DND-41 (cell line): ENCODE measurements around the gene RNF167.
A peak's percentile ranks its signal among the peaks of the same experiment; 100 is the strongest.

ENCODE experiments used
- ATAC-seq: fragments of 200-7000 bp; cut with Tn5 transposase; 3 replicates; pipeline ENCODE4 v1.9.1; 2021; ENCODE audit warnings: low read depth; ENCODE audit not compliant: insufficient read depth
- DNase-seq: peaks from one replicate; pipeline ENCODE4 v3.0.0-alpha.2; 2020
- H2AFZ ChIP-seq: 2 replicates; pipeline ENCODE4 v1.6.0; 2012; ENCODE audit warnings: low read depth, low read length
- H3K27ac ChIP-seq: 2 replicates; pipeline ENCODE4 v1.5.1; 2012; ENCODE audit warnings: low read length, inconsistent platforms
- H3K27me3 ChIP-seq: fragments of 200-600 bp; sonication (generic); 2 replicates; pipeline ENCODE4 v1.6.0; 2012; ENCODE audit warnings: low read length, mild to moderate bottlenecking, inconsistent platforms; ENCODE audit not compliant: insufficient read depth, poor library complexity
- H3K36me3 ChIP-seq: 2 replicates; pipeline ENCODE4 v1.5.1; 2012; ENCODE audit warnings: low read length, inconsistent platforms; ENCODE audit not compliant: insufficient read depth
- H3K4me1 ChIP-seq: 2 replicates; pipeline ENCODE4 v1.5.1; 2012; ENCODE audit warnings: mild to moderate bottlenecking, low read length; ENCODE audit not compliant: insufficient read depth
- H3K4me2 ChIP-seq: 2 replicates; pipeline ENCODE4 v1.6.0; 2012; ENCODE audit warnings: mild to moderate bottlenecking, moderate library complexity, low read length, inconsistent platforms; ENCODE audit not compliant: insufficient read depth
- H3K4me3 ChIP-seq, 2 experiments: fragments of 200-600 bp in 1 of 2; shearing (Covaris generic) in 1 of 2; 2 replicates each; pipeline ENCODE4 v1.5.1; 2012 to 2016; ENCODE audit warnings: inconsistent platforms in 2 of 2, low read length in 2 of 2, mild to moderate bottlenecking in 2 of 2, low read depth in 1 of 2, moderate library complexity in 1 of 2
- H3K79me2 ChIP-seq: 2 replicates; pipeline ENCODE4 v1.6.0; 2012; ENCODE audit warnings: low read length, inconsistent platforms; ENCODE audit not compliant: insufficient read depth
- H3K9ac ChIP-seq: 2 replicates; pipeline ENCODE4 v1.6.0; 2012; ENCODE audit warnings: low read depth, mild to moderate bottlenecking, inconsistent platforms, low read length, moderate library complexity
- H3K9me3 ChIP-seq: 2 replicates; pipeline ENCODE4 v1.5.1; 2012; ENCODE audit warnings: low read length, moderate library complexity, mild to moderate bottlenecking, inconsistent platforms; ENCODE audit not compliant: insufficient read depth, severe bottlenecking
- H4K20me1 ChIP-seq: 2 replicates; pipeline ENCODE4 v1.6.0; 2012; ENCODE audit warnings: low read length; ENCODE audit not compliant: insufficient read depth
- CTCF ChIP-seq: IDR thresholded peaks from 2 replicates; pipeline ENCODE4 v1.5.1; 2012; ENCODE audit warnings: borderline replicate concordance, low read length, moderate library complexity, mild to moderate bottlenecking; ENCODE audit not compliant: poor library complexity, severe bottlenecking; ENCODE audit errors: extremely low read depth
- EZH2 ChIP-seq: IDR thresholded peaks from 3 replicates; pipeline ENCODE4 v1.6.1; 2012; ENCODE audit warnings: borderline replicate concordance, low read depth, mild to moderate bottlenecking, moderate library complexity, low read length, inconsistent platforms; ENCODE audit not compliant: severe bottlenecking

RNF167 gene

GRCh38 chr17:4945176-4945943, 5.3 kb downstream of the RNF167 start:
- Histone ChIP-seq H3K79me2 (peaks cover 84% of the 10 kb centered on the region), H3K9ac (peak overlapping the region; percentile 98), H3K27me3 (no peaks in the 10 kb centered on the region), H3K9me3 (no peaks in the 10 kb centered on the region), H2AFZ (no peak overlapping the region), H3K36me3 (peaks cover 70% of the 10 kb centered on the region), H3K4me2 (peak overlapping the region; percentile 97), H3K4me1 (peaks cover 74% of the 10 kb centered on the region), H4K20me1 (peaks cover 60% of the 10 kb centered on the region), H3K4me3 (peak overlapping the region in 1 of 2 experiments; percentile 91; a peak in 2 of 4 replicates), H3K27ac (peak overlapping the region; percentile 54)
- ATAC-seq (no peak), DNase-seq (peak; percentile 62)
- no peak for TF ChIP-seq CTCF
- no peak for TF ChIP-seq EZH2

GRCh38 chr17:4945944-4946280, 5.8 kb downstream of the RNF167 start:
- Histone ChIP-seq H3K36me3 (peaks cover 70% of the 10 kb centered on the region), H3K79me2 (peaks cover 84% of the 10 kb centered on the region), H3K27me3 (no peaks in the 10 kb centered on the region), H3K4me2 (peak overlapping the region; percentile 97), H3K4me1 (peaks cover 78% of the 10 kb centered on the region), H4K20me1 (peaks cover 59% of the 10 kb centered on the region), H2AFZ (no peak overlapping the region), H3K9ac (peak overlapping the region; percentile 98), H3K4me3 (peak overlapping the region; percentile 72 to 91; a peak in 3 of 4 replicates), H3K9me3 (no peaks in the 10 kb centered on the region), H3K27ac (peak overlapping the region; percentile 97)
- TF ChIP-seq CTCF (no peak), EZH2 (no peak)
- DNase-seq (no peak), ATAC-seq (no peak)

DNA sequence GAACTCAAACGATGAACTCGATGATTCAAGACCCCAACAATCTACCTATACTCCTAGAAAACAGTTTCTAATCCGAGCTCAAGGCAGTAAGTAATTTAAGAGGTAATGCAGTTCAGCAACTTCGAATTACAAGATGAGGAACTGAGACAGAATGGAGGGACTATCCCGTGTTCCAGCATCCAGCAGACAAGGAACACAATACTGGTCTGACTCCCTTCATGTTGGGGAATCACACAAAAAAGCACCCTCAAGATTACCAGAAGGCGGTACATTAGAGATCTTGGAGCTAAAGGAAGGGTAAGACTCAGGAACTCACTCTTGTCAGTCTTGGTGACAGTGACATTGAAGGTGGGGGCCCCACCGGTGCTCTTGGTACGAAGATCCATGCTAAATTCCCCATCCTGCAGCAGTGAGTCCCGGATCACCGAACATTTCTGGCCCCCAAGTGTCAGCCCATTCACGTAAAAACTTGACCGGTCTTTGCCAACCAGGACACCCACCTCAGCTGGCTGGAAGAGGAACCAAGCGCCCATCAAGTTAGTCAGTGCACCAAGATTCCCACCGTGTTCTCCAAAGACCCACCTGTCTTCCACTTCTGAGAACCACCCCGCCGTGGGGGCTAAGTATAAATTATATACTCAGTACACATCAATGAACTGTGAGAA, 6.4 kb downstream of the RNF167 start:
- Histone ChIP-seq H3K4me3 (peak overlapping the region; percentile 72 to 91; a peak in 3 of 4 replicates), H3K9me3 (no peaks in the 10 kb centered on the region), H3K36me3 (peaks cover 66% of the 10 kb centered on the region), H4K20me1 (peaks cover 53% of the 10 kb centered on the region), H3K79me2 (peaks cover 80% of the 10 kb centered on the region), H3K9ac (peak overlapping the region; percentile 98), H2AFZ (no peak overlapping the region), H3K27me3 (no peaks in the 10 kb centered on the region), H3K4me2 (peak overlapping the region; percentile 97), H3K27ac (peak overlapping the region; percentile 97), H3K4me1 (peaks cover 78% of the 10 kb centered on the region)
- DNase-seq (no peak), ATAC-seq (no peak)
- TF ChIP-seq CTCF: no peak
- no peak for TF ChIP-seq EZH2
